ENCODE measurements around the gene C1orf87.

GRCh38 chr1:59972216-59972927, 101.2 kb downstream of the C1orf87 start:
- TF ChIP-seq CTCF (IDR thresholded peaks at IDR 0.05) (no peak), POLR2A (IDR thresholded peaks at IDR 0.05) (no peak)

Measured in adrenal gland (tissue), 5 donors.